SW480 (cell line): ENCODE measurements around the gene LCN15.
A peak's percentile ranks its signal among the peaks of the same experiment; 100 is the strongest.
"Not testable (repeated sequence)": the region's sequence is repeated elsewhere in the genome, so short reads cannot be mapped to it uniquely, and the experiment has no call there.

ENCODE experiments used
- DNase-seq: peaks from one replicate; pipeline ENCODE4 v3.0.0-alpha.2; 2016; ENCODE audit warnings: low spot score

The LCN15 gene

GRCh38 chr9:136775191-136775590 lies 10.9 kb upstream of the LCN15 start:
- DNase-seq: no peak

DNA sequence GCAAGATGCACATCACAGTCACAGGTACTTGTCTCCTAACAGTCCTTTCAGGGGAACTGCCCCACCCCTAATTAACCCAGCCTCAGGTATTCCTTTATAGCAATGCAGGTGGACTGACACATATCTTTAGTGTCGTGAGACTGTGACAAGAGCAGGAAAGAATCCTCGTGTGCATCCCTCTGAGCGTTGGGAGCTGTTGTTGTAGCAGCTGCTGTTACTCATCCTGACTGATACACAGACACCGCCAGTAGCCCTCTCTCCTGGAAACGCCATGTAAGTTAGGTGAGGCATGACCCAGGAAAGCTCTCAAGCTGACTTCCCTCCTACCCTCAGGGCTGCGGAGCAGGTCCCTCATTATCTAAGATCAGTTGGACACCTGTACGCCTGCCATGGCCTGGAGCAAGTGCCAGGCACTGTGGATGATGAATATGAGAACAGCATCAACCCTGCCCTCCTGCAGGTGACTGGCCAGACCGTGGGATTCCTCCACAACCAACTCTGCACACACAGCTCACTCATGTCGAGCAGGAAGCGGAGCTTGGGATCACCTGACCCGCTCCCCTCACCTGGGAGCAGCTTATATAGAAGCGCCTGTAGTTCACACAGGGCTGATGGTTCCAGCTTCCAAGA lies 10.2 kb upstream of the LCN15 start:
- DNase-seq: no peak

GRCh38 chr9:136773386-136774044 lies 9.2 kb upstream of the LCN15 start:
- peak; percentile 35 for DNase-seq

- DNase-seq: no peak
These were observed 7.6 kb upstream of the LCN15 start for GRCh38 chr9:136771907-136772415.

- no peak for DNase-seq
These were observed 5.4 kb upstream of the LCN15 start for GRCh38 chr9:136769710-136770191.

GRCh38 chr9:136766410-136767120 lies 2.2 kb upstream of the LCN15 start:
- peak; percentile 64 for DNase-seq

DNA sequence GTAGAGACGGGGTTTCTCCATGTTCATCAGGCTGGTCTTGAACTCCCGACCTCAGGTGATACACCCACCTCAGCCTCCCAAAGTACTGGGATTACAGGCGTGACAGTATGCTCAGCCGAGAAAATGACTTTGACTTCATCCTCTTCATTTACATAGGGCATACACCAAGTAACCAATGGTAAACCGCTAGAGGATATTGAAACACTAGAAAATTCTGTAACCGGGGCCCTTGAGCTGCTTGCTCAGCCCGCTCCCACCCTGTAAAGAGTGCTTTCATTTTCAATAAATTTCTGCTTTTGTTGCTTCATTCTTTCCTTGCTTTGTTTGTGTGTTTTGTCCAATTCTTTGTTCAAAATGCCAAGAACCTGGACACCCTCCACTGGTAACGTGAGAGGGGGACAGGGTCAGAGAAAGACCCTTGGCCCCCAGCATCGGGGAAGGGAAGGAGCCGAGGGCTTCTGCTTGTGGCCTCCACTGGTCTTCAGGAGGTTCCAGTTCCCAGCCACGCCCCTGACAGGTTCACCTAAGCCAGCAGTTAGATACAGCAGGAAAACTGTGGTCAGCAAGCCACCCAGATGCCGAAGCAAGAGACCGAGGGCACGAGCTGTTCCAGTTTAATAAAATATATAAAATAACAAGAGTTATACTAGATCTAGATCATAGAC lies 1.6 kb upstream of the LCN15 start:
- DNase-seq: not testable (repeated sequence)

DNA sequence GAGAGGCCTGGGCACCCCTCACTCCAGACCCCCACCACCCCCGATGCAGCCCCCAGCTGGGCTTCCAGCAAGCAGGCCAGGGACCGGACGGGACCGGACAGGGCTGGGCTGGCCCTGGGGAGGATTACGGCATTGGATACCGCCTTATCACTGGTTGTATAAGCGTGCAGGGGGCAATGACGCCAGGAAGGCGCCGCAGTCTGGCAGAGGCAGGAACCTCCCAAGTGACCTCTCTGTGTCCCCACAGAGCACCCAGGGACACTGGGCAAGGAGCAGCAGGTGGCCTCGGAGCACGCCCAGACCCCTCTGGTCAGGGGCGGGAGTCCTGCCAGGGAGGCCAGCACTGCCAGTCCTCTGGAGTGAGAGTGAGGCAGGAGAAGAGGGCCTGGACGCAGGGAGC lies 723 bp upstream of the LCN15 start:
- DNase-seq: no peak

- DNase-seq: no peak
These were observed 676 bp downstream of the LCN15 start for GRCh38 chr9:136763649-136764035.

GRCh38 chr9:136762915-136763648 lies 1.2 kb downstream of the LCN15 start:
- no peak for DNase-seq

GRCh38 chr9:136762221-136762691 lies 2.1 kb downstream of the LCN15 start:
- DNase-seq: no peak

- DNase-seq: no peak
These were observed 2.8 kb downstream of the LCN15 start for GRCh38 chr9:136761545-136761981.

GRCh38 chr9:136760834-136761544 lies 3.3 kb downstream of the LCN15 start:
- peak; percentile 75 for DNase-seq

DNA sequence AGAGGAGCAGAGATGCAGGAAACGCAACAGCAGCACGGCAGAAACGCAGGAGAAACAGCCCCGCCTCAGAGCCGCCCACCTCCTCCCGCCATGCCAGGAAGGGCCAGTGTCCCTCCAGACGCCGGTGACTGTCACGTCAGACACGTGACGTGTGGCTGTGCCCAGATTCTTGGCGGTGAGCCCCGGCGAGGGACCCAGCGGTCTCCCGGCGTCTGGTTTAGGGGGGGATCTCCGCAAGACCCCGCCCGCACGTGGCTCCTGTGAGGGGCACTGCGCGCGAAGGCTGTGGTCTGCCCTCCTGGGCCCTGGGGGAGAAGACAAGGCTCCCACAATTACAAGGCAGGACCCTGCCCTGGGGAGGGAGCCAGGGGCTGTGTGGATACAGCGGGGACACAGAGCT lies 3.9 kb downstream of the LCN15 start:
- DNase-seq: no peak

DNA sequence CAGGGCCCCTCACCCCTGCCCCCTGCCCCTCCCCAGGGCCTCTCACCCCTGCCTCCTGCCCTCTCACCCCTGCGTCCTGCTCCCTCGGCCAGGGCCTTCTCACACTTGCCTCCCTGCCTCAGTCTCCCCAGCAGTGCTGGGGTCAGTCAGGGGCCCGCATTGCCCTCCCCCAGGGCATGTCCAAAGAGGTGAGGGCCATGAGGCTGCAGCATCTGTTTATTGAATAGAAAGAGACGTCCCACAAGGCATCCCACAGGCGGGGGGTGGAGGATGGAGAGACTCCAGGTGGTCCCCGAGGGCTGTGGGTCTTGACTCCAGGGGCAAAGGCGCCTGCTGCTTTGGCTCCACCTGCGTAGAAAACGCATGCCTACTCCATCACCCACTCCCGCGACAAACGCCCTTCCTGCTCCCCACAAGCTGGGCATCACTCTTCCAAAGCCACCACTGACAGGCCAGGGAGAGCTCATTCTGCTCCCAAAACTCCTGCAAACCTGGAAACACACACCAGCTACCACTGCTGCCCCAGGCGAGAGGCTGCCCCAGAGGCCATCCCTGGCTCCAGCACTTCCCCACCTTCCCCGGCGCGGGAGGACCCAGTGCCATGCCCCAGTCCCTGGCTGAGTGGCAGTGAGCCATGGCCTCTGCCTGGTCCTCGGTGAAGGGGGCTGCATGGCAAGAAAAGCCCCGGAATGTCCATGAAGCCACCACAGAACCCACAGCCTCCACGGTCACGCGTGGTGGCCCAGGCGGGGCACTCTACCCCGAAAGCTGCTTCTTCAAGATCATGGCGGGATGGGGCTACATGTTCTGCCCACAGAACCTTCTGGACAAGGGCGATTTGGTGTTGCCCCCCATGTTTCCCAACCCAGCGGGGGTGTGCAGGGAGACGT lies 4.6 kb downstream of the LCN15 start:
- no peak for DNase-seq

DNA sequence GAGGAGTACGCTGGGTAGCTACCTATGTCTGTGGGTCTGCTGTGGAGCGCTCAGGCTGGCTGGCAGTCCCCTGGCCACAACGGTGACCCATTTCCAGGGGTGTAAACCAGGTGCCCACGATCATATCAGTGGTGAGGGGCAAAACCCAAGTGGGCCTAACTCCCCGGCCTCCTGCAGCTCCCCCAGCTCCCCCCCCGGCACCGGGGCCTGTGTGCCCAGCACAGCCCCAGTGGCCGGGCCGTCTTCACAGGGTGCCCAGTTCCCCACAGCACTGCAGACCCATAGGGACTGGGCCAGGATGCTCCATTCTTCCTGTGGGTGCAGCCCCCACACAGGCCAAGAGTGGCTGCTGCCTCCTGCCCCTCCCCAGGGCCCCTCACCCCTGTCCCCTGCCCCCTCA lies 5.3 kb downstream of the LCN15 start:
- no peak for DNase-seq

DNA sequence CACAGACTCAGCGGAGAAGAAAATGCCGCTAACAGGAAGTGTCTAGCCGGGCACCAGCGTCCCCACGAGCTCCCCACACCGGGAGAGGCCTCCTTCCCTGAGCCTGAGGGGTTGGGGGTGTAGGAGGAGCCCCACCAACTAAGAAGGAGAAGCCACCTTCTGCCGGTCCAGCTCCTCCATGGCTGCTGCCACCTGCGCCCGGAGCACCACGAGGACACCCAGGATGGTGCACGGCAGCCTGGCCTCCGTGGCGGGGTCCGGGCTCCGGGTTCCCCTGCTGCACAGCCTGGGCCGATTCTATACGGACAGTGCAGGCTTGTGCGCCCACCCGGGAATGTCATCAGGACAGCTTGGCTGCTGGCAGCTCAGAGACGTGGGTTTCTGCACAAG lies 6.6 kb downstream of the LCN15 start:
- DNase-seq: no peak

DNA sequence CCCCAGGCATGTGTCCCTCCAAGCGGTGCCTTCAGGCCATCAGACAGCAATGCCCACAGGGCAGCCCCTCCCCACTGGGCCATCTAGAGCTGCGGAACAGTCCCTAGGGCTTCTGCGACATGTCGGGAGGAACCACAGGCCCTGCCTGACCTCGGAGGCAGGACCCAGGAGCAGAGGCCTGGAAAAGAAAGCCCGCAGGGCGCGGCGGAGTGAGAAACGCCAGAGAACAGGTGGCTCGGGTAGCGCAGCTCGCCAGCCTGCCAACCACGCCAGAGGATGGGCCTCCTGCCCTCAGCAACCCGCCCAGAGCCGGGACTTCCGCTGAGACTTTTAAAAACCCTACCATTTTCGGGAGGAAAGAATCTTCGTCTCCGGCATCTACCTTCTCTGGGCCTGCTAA lies 7.0 kb downstream of the LCN15 start:
- DNase-seq: no peak

DNA sequence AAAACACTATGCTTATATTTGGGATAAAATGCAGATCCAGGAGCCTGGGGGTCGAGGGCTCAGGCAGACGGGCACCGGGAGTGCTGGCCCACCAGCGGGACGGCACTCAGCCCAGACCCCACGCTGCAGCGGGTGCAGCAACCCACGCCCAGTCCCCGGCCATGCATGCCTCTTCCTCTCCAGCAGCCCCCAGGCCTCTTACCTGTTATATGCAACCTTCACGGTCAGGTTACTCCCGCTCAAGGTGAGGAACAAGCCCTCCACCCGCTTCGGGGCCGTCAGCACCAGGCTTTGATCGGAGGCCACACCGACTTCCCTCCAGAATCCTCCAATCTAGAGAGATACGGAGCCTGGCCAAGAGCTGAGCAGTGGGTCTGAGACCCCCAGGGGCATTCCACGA lies 7.5 kb downstream of the LCN15 start:
- no peak for DNase-seq

GRCh38 chr9:136756134-136756438 lies 8.2 kb downstream of the LCN15 start:
- DNase-seq: no peak
